Measurements from ENCODE around the gene KIZ.
A peak's percentile ranks its signal among the peaks of the same experiment; 100 is the strongest.

Gene KIZ

GRCh38 chr20:21117521-21117920 is 8.4 kb upstream of the KIZ start:
- no peak for TF ChIP-seq CTCF (IDR thresholded peaks at IDR 0.05; ENCODE audit: low read depth, low read length)
- H3K4me3 ChIP-seq (ENCODE audit: low read depth, low read length): no peak overlapping the region

GRCh38 chr20:21118138-21118537 is 7.7 kb upstream of the KIZ start:
- no peak for TF ChIP-seq CTCF (IDR thresholded peaks at IDR 0.05; ENCODE audit: low read depth, low read length)
- H3K4me3 ChIP-seq (ENCODE audit: low read depth, low read length): no peak overlapping the region

GRCh38 chr20:21118782-21119181 is 7.1 kb upstream of the KIZ start:
- no peak for TF ChIP-seq CTCF (IDR thresholded peaks at IDR 0.05; ENCODE audit: low read depth, low read length)
- H3K4me3 ChIP-seq (ENCODE audit: low read depth, low read length): no peak overlapping the region

GRCh38 chr20:21124190-21124589 is 1.7 kb upstream of the KIZ start:
- TF ChIP-seq CTCF (IDR thresholded peaks at IDR 0.05; ENCODE audit: low read depth, low read length): no peak
- no peak overlapping the region for H3K4me3 ChIP-seq (ENCODE audit: low read depth, low read length)

- H3K4me3 ChIP-seq (ENCODE audit: low read depth, low read length): peak overlapping the region; percentile 92
- no peak for TF ChIP-seq CTCF (IDR thresholded peaks at IDR 0.05; ENCODE audit: low read depth, low read length)
Observed at GRCh38 chr20:21125072-21125848, 622 bp upstream of the KIZ start.

GRCh38 chr20:21126581-21126870 is 644 bp downstream of the KIZ start:
- H3K4me3 ChIP-seq (ENCODE audit: low read depth, low read length): peak overlapping the region; percentile 92
- no peak for TF ChIP-seq CTCF (IDR thresholded peaks at IDR 0.05; ENCODE audit: low read depth, low read length)

- TF ChIP-seq CTCF (IDR thresholded peaks at IDR 0.05; ENCODE audit: low read depth, low read length): no peak
- H3K4me3 ChIP-seq (ENCODE audit: low read depth, low read length): no peak overlapping the region
Observed at GRCh38 chr20:21127201-21127981, 1.5 kb downstream of the KIZ start.
